HG03520 (cell line): ENCODE data around the gene SLC12A7.

ENCODE experiments used
- ATAC-seq: cut with Tn5 transposase; IDR thresholded peaks from one replicate; pipeline ENCODE4 v1.9.1; 2021; ENCODE audit warnings: mild to moderate bottlenecking, moderate library complexity; ENCODE audit not compliant: unreplicated experiment

Gene SLC12A7

DNA sequence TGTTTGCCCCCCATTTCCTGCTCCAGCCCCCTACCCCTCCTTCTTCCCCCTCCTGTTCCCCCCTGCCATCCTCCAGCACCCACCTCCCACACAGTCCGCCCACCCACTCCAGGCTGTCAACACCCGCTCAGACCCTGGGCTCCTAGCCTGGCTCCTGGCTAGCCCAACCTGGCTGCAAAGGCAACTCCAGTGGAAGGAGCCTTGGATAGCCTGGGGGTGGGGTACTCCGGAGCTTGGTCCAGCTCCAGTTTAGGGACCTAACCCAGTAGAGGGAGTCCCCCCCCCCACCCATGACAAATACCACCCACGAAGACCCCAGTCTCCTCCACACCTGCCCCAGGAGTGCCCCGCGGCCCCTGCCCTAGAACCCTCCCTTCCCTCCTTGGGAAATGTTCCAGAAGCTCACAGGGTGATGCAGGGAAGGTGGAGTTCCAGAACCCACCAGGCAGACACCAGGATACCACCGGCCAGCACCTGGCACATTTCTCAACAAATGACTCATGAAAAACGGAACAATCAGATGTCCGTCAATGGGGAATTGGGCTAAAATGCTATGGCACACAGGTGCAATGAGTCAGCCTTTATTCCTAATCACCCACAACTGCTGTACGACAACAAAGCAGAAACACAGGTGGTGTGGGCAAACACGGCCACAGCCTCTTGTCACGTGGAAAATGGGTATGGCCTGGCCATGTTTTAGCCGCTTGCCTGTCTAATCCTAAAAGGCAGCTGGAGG, 901 bp upstream of the SLC12A7 start:
- ATAC-seq = no peak

DNA sequence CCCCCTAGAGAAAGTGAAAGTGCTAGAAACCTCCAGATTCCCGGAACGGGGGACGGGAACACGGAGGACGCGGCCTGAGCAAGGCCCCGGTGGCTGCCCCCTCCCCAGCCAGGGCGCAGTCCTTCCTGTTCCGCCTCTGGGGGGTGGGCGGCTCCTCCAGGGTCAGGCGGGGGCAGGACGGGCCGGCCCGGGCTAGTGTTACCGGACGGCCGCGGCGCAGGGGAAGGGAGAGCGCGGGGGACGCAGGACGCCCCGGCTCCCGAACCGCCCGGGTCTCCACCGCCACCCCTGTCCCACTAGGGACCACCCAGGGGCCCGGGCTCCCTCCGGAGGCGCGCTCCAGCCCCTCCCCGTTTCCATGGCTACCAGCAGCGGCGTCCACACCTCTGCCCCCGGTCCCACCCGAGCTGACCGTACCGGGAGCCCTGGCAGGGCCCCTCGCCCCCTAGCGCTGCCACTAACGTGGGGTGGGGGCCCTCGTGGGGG, 579 bp downstream of the SLC12A7 start:
- no peak for ATAC-seq

DNA sequence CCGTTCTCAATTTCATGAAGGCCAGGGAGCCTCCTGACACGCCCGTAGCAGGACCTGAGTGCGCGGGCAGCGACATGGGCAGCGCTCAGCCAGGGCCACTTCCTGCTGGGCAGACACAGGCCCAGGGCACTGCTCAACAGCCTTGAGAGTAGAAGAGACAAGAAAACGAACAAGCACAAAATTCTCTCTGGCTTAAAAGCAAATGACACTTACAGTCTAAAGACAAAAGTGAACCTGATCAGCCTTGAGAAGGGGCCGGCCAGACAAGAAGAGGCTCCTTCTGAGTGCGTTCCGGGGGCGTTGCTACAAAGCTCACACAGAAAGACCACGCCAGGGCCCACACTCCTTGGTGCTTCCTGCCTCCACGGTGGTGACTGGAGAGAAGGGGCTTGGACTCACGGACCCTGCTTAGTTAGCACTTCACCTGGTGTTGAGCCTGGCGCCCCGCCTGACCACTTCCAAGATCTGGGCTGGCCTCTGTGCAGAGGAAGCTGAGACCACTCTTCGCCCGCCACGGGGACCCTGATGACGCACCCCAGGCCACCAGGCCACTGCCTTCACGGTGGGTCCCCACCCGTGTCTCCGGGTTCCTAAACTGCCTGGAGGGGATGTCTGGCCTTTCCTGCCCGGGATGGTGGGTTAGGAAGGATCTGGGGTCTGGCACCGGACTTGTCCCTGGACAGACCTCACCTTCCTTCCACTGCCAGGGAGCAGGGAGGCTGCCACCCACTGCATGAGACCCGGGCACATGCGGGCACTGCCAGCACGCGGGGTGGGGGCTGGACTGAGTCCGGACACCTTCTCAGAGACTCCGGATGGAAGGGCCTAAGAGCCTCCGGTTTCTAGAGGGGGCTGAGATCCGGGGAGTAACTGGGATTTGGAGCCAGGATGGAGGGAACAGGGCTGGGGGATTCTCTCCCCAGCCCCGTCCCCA, 1.3 kb downstream of the SLC12A7 start:
- no peak for ATAC-seq

DNA sequence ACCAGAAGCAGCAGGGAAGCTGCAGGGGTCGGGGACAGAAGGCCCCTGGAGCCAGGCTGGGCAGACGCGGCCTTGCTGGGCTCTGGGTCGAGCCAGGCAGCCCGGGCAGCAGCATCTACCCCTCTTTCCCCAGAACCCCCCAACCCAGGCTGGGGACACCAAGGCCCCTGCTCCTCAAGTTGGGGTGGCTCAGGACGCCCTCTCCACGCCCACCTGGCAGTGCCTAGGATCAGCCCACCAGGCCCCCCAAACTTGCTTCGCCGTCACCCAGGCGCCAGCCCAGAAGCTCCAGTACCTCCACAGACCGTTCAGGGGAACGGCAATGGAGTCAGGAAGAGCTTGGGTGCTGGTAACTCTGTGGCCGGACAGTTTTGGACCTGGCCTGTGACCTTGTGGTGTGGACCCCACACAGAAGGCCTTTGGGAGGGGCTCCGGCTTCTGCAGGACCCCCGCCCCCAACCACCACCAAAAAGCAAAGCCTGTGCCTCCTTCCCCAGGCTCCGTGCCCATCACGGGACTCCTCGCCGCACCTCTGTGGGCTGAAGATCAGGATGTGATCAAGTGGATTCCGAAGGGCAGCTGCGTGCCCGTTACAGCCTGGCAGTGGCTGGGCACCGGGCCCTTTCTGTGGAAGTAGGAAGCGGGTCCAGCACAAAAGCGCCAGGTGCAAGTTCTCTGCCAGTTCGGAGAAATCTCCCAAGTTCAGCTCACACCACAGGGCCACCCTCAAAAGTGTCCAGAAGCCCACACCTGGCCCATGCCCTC, 2.1 kb downstream of the SLC12A7 start:
- ATAC-seq = no peak

DNA sequence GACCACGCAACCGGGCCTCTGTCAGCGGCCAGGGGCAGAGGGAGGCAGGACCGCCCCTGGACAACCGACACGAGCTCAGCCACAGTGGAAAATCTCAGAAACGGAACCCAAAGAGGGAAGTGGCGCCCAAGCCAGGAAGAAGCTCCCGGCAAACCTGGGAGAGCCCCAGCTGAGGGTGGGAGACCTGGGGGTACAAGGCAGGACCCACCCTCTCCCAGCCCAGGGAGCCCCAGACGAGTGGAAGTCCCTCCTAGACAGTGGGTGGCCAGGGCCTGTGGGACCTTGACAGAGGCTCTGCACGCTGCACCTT, 3.0 kb downstream of the SLC12A7 start:
- no peak for ATAC-seq

DNA sequence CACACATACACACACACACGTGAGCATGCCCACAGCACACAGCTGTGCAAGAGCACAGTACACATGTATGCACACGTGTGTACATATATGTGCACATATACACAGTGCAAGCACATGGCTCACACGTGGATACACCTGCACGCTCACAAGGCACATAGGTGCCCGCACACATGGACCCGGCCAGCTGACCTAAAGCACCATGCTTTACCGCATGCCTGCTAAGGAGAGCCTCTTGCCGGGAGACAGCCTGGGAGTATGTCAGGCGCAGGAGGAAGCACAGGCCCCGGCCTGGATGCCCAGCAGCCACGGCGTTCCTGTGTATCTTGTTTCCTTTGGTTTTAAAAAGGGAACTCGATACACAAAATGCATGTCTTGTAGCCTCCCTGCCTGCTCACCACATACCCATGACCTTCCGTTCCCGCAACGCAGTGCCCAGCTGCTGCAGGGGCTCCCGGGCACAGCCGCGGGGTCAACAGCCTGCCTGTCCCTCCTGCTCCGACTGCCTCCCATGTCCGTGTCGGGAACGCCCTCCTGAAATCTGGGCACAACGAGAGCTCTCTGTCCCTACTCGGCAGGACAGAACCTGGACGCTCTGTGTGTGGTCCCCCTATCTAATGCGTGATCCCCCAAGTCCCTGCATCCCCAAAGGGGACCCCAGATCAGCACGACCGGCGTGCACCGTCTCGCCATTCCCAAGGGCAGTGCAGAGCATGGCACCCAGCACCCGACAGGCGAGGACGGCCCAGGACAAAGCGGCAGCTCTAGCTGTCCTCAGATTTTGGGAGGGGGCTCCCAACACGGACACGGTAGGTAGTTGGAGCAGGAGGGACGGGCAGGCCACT, 3.6 kb downstream of the SLC12A7 start:
- no peak for ATAC-seq

DNA sequence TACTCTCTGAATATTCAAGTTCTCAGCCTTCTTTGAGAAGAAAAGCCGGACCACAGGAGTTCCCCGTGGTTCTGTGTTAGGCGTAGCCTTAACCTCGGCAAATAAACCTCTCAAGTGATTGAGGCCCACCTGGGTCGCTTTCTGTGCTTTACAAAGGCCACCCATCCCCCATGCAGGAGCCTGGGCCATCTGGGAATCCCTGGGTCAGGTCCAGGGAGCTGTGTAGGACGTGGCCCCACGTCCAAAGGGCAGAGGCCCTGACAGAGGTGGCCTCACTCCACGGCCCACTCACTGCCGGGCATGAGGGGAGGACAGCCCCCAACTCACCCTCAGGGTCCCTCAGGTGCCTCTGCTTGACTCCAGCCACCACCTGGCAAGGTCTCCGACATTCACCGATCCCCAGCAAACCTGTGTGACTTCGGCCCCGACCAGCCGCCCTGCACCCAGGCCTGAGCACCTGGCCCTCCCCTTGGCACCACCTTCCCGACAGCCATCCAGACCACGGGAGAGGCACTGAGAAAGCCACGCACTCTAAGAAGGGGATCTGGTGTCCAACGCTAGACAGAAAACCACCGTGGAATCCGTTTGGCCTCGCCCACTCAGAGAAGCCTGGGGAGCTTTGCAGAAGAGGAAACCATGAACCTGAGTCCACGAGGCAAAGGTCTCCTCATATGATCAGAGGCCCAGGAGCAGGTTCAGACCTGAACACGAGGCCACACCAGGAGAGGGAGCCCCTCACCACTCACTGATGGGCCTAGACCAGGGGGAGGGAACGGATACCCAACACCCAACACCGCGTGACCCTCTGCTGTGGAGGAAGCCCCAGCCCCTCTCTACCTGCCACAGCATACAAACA, 4.5 kb downstream of the SLC12A7 start:
- ATAC-seq = no peak

DNA sequence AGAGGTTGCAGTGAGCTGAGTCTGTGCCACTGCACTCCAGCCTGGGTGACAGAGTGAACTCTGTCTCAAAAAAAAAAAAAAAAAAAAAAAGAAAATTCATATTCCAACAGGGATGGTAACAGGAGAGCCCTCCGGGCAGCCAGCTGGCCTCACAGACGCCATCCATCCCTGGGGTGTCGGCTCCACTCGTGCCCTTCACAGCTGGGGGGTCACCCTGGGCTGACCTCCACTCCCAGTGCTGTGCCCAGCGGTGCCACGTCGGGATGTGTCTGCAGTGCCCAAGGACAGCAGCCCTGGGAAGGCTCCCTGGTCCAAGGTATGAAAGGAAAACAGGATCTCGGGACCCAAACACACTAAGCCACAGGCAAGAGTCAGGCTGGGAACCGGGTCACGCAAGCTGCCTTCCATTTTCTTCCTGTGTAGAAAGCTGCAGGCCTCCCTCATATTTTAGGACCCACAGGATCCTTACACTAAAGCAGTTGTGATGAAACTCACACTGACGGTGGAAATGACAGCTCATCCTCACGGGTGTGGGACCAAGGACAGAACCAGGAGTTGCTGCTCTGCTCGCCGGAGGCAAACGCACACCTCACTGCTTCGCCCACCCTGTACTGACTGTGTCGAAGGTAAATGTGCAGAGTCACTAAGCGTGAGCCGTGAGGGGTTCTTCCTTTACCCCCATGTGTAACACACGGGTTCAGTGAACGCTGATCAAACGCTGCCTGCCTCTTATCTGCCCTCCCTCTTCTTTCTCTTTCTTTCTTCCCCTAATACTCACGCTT, 5.3 kb downstream of the SLC12A7 start:
- no peak for ATAC-seq

DNA sequence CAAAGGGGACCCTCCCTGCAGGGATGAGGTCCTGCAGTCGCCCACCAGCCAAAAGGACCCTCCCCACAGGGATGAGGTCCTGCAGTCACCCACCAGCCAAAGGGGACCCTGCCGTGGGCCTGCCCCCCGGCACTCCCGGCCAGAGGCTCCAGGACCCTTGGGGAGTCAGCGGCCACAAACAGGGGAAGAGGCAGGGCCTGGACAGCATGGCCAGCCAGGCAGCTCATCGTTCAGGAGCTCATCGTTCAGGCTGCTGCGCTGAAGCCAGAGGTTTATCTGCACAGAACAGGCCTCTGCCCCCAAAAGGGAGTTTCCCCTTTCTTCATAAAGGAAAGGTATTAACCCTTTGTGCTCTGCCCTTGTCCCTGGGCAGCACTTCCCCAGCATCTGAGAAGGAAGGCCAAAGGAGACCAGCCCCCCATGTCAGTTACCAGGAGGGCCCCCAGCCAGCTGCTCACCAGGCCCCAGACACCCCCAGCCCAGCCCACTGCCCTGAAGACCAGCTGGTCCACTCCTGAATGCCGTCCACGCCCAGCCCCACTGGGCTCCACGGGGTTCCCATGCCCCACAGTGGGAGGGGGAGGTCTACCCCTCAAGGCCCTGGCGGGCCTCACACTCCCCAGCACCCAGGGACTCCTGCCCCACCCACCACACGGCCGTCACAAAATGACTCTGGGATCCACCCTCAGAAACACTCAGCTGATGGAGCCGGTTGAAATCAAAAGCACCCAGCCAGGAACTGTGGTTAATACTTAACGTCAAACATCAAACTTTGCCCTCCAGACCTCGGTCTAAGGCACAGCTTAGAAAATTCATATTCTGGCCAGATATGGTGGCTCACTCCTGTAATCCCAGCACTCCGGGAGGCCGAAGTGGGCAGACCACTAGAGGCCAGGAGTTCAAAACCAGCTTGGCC, 6.3 kb downstream of the SLC12A7 start:
- no peak for ATAC-seq

DNA sequence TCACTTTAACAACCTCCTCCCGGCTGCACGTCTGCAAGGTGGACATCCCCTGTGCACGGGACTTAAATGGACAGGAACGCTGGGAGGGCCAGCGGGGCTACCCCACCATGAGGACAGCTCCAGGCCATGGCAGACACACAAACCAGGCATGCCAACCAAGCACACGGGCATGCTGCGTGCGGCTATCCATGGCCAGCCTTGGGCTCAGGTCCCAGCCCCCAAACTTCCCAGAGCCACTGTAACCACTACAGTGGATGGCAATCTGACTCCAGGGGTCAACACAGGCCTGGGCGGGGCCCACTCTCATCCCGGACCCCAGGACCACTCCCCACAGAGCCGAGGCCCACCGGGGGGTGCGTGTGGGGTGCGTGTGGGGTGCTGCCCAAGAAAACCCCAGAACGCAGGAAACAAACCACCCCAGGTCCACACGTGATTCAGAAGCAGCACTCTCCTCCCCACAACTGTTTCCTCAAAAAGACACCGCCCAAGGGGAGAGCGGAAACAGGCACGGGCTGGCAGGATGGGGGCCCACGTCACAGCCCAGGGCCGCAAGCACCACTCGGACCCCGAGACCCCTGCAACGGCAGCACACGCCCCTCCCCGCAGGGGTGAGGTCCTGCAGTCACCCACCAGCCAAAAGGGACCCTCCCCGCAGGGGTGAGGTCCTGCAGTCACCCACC, 7.4 kb downstream of the SLC12A7 start:
- ATAC-seq = no peak

DNA sequence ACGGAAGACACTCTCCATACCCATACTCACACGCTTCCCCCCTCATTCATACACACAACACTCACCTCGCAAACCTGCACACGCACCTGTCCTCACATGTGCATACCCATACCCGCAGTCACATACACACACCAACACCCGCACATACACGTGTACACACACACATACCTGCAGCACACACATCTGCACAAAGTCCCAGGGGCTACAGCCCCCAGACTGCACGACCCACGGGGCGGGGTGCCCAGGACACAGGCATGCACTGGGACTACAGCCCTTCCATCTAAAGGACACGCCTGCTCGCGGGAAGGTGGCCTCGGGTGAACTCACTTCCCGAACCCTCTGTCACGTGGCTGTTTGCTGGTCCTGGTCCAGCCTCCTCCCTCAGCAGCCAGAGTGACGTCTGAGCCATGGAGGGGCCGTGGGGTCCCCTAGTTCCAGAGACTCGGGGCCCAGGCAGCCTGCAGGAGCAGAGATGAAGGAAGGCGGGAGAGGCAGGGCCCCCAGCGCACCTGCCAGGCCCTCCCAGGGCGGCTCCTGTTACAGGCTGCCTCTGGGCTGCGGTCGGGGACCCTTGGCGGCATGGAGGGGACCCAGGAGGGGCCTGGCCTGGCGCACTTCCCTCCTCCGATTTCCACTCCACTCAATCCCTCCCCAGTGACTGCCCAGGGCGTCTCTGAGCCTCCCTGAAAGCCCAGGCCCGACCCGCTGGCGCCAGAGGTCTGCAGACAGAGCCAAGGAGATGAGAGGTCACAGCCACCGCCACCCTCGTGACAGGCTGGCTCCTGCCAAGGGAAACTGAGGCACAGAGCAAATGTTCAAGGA, 8.1 kb downstream of the SLC12A7 start:
- no peak for ATAC-seq

DNA sequence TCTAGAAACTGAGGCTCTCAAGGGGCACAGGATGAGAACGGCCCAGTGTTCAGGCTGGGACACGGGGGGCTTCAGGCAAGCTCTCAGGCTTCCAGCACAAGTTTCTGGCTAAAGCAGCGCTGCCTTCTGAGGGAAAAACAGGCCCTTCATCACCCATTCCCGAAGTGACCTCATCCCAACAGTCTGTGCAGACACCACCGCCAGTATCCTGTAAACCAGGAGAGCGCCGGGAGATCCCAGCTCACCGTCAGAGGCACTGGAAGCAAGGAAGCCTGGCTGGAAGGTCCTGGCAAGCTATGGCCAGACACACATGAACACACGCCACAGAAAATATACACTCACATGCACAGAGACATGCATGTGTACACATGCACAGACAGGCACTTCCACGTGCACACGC, 8.8 kb downstream of the SLC12A7 start:
- no peak for ATAC-seq

DNA sequence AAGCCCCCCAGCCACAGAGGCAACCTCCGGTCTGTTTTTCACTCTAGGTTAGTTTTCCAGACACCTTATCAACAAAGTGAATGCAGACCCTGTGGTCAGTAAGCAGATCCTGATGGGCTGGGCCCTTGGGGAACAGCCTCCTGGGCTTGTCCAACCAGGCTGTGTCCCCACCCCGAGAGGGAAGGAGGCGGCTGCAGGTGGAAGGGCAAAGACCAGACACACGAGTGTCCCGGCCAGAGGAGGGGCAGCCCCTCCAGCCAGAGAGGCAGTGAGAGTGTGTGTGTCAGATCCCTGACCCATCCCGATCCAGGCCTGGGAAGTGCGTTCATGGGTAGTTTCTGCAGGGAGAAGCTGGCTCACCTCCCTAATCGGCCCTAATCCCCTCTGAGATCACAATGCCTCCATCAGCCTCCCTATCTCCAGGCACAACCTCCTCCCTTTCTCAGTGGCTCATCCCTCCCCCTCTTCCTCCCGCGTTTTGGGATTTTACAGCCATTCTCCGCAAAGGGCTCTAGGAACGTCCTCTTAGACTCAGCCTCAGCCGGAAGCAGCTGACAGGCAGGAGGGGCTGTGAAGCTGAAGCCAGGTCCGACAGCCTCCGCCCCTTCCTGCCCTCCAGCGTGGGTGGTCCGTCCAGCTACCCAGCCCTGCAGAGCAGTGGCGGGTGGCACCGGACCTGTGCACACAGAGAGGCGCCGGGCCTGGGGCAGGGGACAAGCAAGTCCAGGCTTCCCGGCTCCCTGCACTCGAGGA, 9.7 kb downstream of the SLC12A7 start:
- no peak for ATAC-seq

DNA sequence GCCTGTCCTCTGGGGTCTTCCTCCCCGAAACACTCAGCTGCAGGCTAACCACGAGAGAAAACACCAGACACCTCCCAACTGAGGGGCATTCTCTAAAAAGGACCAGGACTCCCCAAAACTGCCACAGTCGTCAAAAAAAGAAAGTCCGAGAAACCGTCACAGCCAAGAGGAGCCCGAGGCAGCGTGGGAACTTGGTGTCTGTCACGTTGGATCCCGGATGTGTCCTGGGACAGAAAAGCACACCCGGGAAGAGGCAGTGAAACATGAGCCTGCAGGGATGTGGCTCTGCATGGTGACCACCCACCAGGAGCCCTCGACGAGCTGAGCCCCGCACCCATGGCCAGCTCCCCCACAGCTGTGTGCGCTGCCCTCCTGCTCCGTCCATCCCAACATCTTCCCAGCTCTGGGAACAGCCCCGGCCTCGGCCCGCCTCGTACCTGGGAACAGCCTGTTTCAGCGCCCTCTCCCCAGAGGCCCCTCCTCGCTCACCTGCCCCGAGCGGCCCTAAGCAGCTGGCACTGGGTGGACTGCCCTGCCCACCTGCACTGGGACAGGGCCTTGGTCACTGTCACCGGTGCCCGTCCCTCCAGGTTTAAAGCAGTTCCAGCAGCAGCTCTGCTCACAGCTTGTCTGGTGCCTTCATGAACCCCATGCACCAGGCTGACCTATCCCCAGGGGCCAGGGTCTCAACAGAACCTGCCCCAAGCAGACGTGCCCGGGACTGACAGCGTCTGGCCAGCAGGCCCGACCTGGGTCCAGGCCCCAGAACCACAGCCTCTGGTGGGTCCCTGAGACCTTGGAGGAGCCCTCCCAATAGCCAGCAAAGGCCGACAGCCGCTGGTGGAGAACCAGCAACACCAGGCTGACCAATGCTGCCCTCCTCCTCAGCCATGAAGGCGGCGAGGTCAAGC, 10.9 kb downstream of the SLC12A7 start:
- ATAC-seq = no peak
